GM23338 (cell line): ENCODE results near the gene PDE3A. TPM values are rescaled to one million over a fixed set of nuclear protein-coding genes. Genes with fewer than 3 reads are reported as not detected.

Source experiments
- ATAC-seq: fragments of 200-7000 bp; cut with Tn5 transposase; 3 replicates; pipeline ENCODE4 v1.9.1; 2020
- DNase-seq: peaks from one replicate; pipeline ENCODE4 v3.0.0-alpha.2; 2015; ENCODE audit warnings: low spot score
- H2AFZ ChIP-seq: fragments of 200-600 bp; sonication (generic); 2 replicates; pipeline ENCODE4 v1.8.0; 2016; ENCODE audit warnings: antibody characterized with exemption, mild to moderate bottlenecking, moderate library complexity
- H3F3A ChIP-seq: fragments of 200-600 bp; sonication (generic); replicated peaks from 2 replicates; pipeline ENCODE4 v1.8.0; 2017; ENCODE audit warnings: antibody characterized with exemption, mixed run types, low read depth
- H3K27ac ChIP-seq: fragments of 200-600 bp; sonication (generic); 2 replicates; pipeline ENCODE4 v1.6.1; 2016; ENCODE audit warnings: low read depth
- H3K27me3 ChIP-seq: fragments of 200-600 bp; sonication (generic); 2 replicates; pipeline ENCODE4 v1.8.0; 2016; ENCODE audit warnings: mild to moderate bottlenecking, mixed run types, moderate library complexity; ENCODE audit not compliant: insufficient read depth
- H3K36me3 ChIP-seq: fragments of 200-600 bp; sonication (generic); 2 replicates; pipeline ENCODE4 v1.8.0; 2016; ENCODE audit warnings: mild to moderate bottlenecking; ENCODE audit not compliant: insufficient read depth
- H3K4me1 ChIP-seq: fragments of 200-600 bp; sonication (generic); 2 replicates; pipeline ENCODE4 v1.8.0; 2016; ENCODE audit warnings: mild to moderate bottlenecking, moderate library complexity; ENCODE audit not compliant: insufficient read depth
- H3K4me2 ChIP-seq: fragments of 200-600 bp; sonication (generic); 2 replicates; pipeline ENCODE4 v1.7.1; 2017; ENCODE audit warnings: mixed run types
- H3K4me3 ChIP-seq: fragments of 200-600 bp; sonication (generic); 2 replicates; pipeline ENCODE4 v1.6.1; 2016; ENCODE audit warnings: mixed run types
- H3K79me2 ChIP-seq: fragments of 200-600 bp; sonication (generic); replicated peaks from 2 replicates; pipeline ENCODE4 v1.8.0; 2017; ENCODE audit warnings: mild to moderate bottlenecking; ENCODE audit not compliant: insufficient read depth
- H3K9me2 ChIP-seq: fragments of 200-600 bp; sonication (generic); 2 replicates; pipeline ENCODE4 v1.8.0; 2017; ENCODE audit not compliant: insufficient read depth
- H4K20me1 ChIP-seq: fragments of 200-600 bp; sonication (generic); replicated peaks from 2 replicates; pipeline ENCODE4 v1.8.0; 2017; ENCODE audit warnings: mild to moderate bottlenecking; ENCODE audit not compliant: insufficient read depth
- H3K27ac Mint-ChIP-seq: 2 replicates; pipeline ENCODE4 v1.8.0; 2020; ENCODE audit warnings: inconsistent platforms, mild to moderate bottlenecking, moderate library complexity, mixed read lengths
- H3K27me3 Mint-ChIP-seq: 3 replicates; pipeline ENCODE4 v1.8.0; 2022; ENCODE audit warnings: low read depth, mild to moderate bottlenecking, moderate library complexity, mixed read lengths, inconsistent platforms; ENCODE audit not compliant: insufficient read depth, poor library complexity
- H3K36me3 Mint-ChIP-seq: 3 replicates; pipeline ENCODE4 v1.8.0; 2021; ENCODE audit warnings: low read depth, mild to moderate bottlenecking, inconsistent platforms, moderate library complexity, mixed read lengths
- H3K4me1 Mint-ChIP-seq: 3 replicates; pipeline ENCODE4 v1.8.0; 2020; ENCODE audit warnings: mild to moderate bottlenecking, inconsistent platforms, mixed read lengths
- H3K4me3 Mint-ChIP-seq: 3 replicates; pipeline ENCODE4 v1.8.0; 2021; ENCODE audit warnings: moderate library complexity, mild to moderate bottlenecking, inconsistent platforms, mixed read lengths
- H3K9me3 Mint-ChIP-seq: 3 replicates; pipeline ENCODE4 v1.8.0; 2020; ENCODE audit warnings: moderate library complexity, mild to moderate bottlenecking, inconsistent platforms, mixed read lengths
- CREB1 ChIP-seq: fragments of 250-450 bp; sonication (Bioruptor Pico); IDR thresholded peaks from 2 replicates; pipeline ENCODE4 v1.5.0; 2020; ENCODE audit warnings: low read depth, mild to moderate bottlenecking, moderate library complexity
- CTCF ChIP-seq, 2 experiments: fragments of 200-600 bp in 1 of 2; sonication (generic) in 1 of 2; conservative IDR thresholded peaks; 2 replicates each; pipeline versions ENCODE4 v1.5.1 to v1.6.1; 2016 to 2017; ENCODE audit warnings: antibody characterized with exemption in 2 of 2, low read depth in 2 of 2, mild to moderate bottlenecking in 2 of 2, moderate library complexity in 1 of 2
- EZH2 ChIP-seq: fragments of 200-600 bp; sonication (generic); IDR thresholded peaks from one replicate; pipeline ENCODE4 v1.8.0; 2017; ENCODE audit warnings: antibody characterized with exemption, mild to moderate bottlenecking, low read depth; ENCODE audit not compliant: unreplicated experiment
- EZH2phosphoT487 ChIP-seq: fragments of 200-600 bp; sonication (generic); IDR thresholded peaks from one replicate; pipeline ENCODE4 v1.8.1; 2018; ENCODE audit warnings: antibody characterized with exemption; ENCODE audit not compliant: unreplicated experiment
- JUNB ChIP-seq: IDR thresholded peaks from one replicate; pipeline ENCODE4 v1.6.1; 2016; ENCODE audit warnings: antibody characterized with exemption; ENCODE audit not compliant: unreplicated experiment
- NANOG ChIP-seq: IDR thresholded peaks from 2 replicates; pipeline ENCODE4 v1.6.1; 2016; ENCODE audit warnings: antibody characterized with exemption, borderline replicate concordance
- POLR2AphosphoS5 ChIP-seq: IDR thresholded peaks from 2 replicates; pipeline ENCODE4 v1.6.1; 2016; ENCODE audit warnings: antibody characterized with exemption, low read depth
- REST ChIP-seq: IDR thresholded peaks from one replicate; pipeline ENCODE4 v1.6.1; 2018; ENCODE audit warnings: antibody characterized with exemption; ENCODE audit not compliant: unreplicated experiment
- STAT1 ChIP-seq: IDR thresholded peaks from one replicate; pipeline ENCODE4 v1.6.1; 2016; ENCODE audit warnings: antibody characterized with exemption; ENCODE audit not compliant: unreplicated experiment
- ZNF114 ChIP-seq: fragments of 250-450 bp; sonication (Bioruptor Pico); IDR thresholded peaks from 2 replicates; pipeline ENCODE4 v1.5.0; 2020; ENCODE audit warnings: mild to moderate bottlenecking, moderate library complexity
- ZNF331 ChIP-seq: fragments of 250-450 bp; sonication (Bioruptor Pico); IDR thresholded peaks from 2 replicates; pipeline ENCODE4 v1.5.0; 2020; ENCODE audit warnings: low read depth, mild to moderate bottlenecking, moderate library complexity
- ZNF462 ChIP-seq: fragments of 250-450 bp; sonication (Bioruptor Pico); IDR thresholded peaks from 2 replicates; pipeline ENCODE4 v1.5.0; 2020; ENCODE audit warnings: mild to moderate bottlenecking, moderate library complexity
- polyA plus RNA-seq: library from polyadenylated mRNA; unstranded; fragments of >200 nt; fragmentation: Nextera tagmentation; extraction: Ambion mirVana; gene quantifications from 2 replicates; pipeline ENCODE4 v1.2.1, GENCODE V29; 2016
- total RNA-seq: library from RNA; depleted of rRNA; stranded (reverse); fragments of >200 nt; shearing (Covaris generic); gene quantifications from 2 replicates; pipeline ENCODE4 v1.2.3, GENCODE V29; 2014
- TF ChIP-seq, protein P1 (sequence below): IDR thresholded peaks from 2 replicates; pipeline ENCODE4 v1.6.1; 2016; ENCODE audit warnings: antibody characterized with exemption

PDE3A gene
- total and polyA plus RNA-seq, 2 experiments from 2014 or later = 2.7 to 9.2 TPM

DNA sequence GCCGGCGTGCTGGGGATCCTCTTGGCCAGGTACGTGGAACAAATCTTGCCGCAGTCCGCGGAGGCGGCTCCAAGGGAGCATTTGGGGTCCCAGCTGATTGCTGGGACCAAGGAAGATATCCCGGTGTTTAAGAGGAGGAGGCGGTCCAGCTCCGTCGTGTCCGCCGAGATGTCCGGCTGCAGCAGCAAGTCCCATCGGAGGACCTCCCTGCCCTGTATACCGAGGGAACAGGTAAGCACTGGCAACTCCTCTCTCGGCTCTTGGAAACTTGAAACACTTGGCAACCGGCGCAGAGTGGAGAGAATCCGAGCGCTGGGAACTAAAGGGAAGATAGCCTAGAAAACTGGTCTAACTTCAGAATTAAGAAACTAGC, 1.7 kb downstream of the PDE3A start:
- H3K27ac ChIP-seq = no peak overlapping the region
- peak overlapping the region; percentile 89 for H3K4me3 Mint-ChIP-seq
- H3K4me1 ChIP-seq = peaks cover 35% of the 10 kb centered on the region
- H3K4me2 ChIP-seq = peak overlapping the region; percentile 85
- peaks cover 12% of the 10 kb centered on the region for H3K27me3 Mint-ChIP-seq
- H3K79me2 ChIP-seq = peaks cover 26% of the 10 kb centered on the region
- peaks cover 40% of the 10 kb centered on the region for H3K27me3 ChIP-seq
- peak overlapping the region; percentile 98 for H2AFZ ChIP-seq
- H3K9me2 ChIP-seq = no peaks in the 10 kb centered on the region
- H3K4me3 ChIP-seq = peak overlapping the region; percentile 82
- peak; percentile 70 for DNase-seq
- ATAC-seq = peak; percentile 40
- H3K27ac Mint-ChIP-seq = no peak overlapping the region
- H4K20me1 ChIP-seq = no peaks in the 10 kb centered on the region
- no peak for TF ChIP-seq REST
- no peak for TF ChIP-seq ZNF462
- no peak for TF ChIP-seq ZNF331 (CRISPR knock-in tag)
- TF ChIP-seq CREB1 = no peak
- no peak for TF ChIP-seq NANOG
- TF ChIP-seq, protein P1, sequence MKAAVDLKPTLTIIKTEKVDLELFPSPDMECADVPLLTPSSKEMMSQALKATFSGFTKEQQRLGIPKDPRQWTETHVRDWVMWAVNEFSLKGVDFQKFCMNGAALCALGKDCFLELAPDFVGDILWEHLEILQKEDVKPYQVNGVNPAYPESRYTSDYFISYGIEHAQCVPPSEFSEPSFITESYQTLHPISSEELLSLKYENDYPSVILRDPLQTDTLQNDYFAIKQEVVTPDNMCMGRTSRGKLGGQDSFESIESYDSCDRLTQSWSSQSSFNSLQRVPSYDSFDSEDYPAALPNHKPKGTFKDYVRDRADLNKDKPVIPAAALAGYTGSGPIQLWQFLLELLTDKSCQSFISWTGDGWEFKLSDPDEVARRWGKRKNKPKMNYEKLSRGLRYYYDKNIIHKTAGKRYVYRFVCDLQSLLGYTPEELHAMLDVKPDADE = no peak
- TF ChIP-seq STAT1 = no peak
- TF ChIP-seq CTCF (conservative IDR thresholded peaks at IDR 0.05; ENCODE audit: low read depth in 2 of 2) = no peak
- TF ChIP-seq JUNB = no peak
- no peak for TF ChIP-seq EZH2phosphoT487
- no peak for TF ChIP-seq EZH2
- no peak for TF ChIP-seq POLR2AphosphoS5
- no peak for TF ChIP-seq ZNF114 (CRISPR knock-in tag)
- peaks cover 35% of the 10 kb centered on the region for H3K4me1 Mint-ChIP-seq
- H3K9me3 Mint-ChIP-seq = no peaks in the 10 kb centered on the region; the same call in 2 of the 3 replicates
- no peaks in the 10 kb centered on the region; the same call in 2 of the 3 replicates for H3K36me3 Mint-ChIP-seq
- H3F3A ChIP-seq = no peaks in the 10 kb centered on the region
- no peaks in the 10 kb centered on the region for H3K36me3 ChIP-seq
